NCI-H748 (cell line): ENCODE measurements around the gene RPL12.

Experiments
- DNase-seq: peaks from one replicate; lab custom pipeline; 2025; ENCODE audit not compliant: unreplicated experiment; lab: John Stamatoyannopoulos, UW

The RPL12 gene

DNA sequence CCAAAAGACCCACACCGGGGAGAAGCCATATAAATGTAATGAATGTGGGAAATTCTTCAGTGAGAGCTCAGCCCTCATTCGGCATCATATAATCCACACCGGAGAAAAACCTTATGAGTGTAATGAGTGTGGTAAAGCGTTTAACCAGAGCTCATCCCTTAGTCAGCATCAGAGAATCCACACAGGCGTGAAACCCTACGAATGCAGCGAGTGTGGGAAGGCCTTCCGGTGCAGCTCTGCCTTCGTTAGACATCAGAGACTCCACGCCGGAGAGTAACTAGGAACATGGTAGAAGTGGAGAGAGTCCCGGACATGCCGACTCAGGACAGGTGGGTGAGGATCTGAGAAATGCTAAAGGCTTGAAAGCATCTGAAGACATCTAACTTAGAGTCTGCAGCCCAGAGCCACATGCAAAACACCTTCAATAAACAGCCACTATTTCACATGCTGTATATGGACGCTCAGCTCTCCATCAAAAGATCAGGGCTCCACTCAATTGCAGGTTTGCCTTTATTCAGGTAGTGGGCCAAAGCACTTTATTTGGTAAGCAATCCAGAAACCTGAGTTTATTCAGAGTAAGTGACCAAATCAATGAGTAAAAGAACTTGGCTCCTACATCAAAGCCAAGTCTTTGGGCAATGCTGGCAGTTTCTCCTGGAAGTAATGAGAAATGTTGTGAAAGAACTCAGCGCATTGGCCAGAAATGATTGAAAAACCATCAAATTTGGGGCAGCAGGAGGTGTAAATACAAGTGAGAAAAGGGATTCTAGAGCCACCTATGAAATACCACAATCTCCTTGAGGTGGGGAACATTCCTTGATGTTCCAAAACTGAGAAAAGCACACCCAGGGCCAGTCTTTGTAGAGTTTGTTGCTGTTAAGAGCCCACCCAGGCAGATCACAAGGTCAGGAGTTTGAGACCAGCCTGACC lies 6.0 kb downstream of the RPL12 start:
- DNase-seq: no peak

DNA sequence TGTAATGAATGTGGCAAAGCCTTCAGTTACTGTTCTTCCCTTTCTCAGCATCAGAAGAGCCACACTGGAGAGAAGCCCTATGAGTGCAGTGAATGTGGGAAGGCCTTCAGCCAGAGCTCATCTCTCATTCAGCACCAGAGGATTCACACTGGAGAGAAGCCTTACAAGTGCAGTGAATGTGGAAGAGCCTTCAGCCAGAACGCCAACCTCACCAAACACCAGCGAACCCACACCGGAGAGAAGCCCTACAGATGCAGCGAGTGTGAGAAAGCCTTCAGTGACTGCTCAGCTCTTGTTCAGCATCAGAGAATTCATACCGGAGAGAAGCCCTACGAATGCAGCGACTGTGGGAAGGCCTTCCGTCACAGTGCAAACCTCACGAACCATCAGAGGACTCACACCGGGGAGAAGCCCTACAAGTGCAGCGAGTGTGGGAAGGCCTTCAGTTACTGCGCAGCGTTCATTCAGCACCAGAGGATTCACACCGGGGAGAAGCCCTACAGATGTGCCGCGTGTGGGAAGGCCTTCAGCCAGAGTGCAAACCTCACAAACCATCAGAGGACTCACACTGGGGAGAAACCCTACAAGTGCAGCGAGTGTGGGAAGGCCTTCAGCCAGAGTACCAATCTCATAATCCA lies 6.8 kb downstream of the RPL12 start:
- DNase-seq: no peak

DNA sequence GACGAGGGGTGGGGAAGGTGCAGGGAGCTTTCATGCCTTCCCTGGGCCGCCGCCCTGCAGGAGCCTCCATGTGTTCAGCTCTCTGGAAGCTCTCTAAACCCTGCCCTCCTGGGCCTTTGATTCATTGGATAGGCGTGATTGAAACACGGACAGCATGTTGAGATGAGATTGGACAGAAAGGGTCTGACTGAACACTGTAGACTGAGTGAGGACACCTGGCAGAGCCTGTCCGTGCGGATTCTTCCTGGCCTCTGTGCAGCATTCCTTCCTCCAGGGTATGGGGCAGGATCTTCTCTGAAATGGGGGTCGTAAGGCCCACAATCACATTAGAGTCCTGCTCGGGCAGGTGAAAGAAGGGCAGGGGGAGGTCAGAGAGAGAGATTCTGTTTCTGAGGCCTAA lies 12.8 kb downstream of the RPL12 start:
- DNase-seq: no peak

DNA sequence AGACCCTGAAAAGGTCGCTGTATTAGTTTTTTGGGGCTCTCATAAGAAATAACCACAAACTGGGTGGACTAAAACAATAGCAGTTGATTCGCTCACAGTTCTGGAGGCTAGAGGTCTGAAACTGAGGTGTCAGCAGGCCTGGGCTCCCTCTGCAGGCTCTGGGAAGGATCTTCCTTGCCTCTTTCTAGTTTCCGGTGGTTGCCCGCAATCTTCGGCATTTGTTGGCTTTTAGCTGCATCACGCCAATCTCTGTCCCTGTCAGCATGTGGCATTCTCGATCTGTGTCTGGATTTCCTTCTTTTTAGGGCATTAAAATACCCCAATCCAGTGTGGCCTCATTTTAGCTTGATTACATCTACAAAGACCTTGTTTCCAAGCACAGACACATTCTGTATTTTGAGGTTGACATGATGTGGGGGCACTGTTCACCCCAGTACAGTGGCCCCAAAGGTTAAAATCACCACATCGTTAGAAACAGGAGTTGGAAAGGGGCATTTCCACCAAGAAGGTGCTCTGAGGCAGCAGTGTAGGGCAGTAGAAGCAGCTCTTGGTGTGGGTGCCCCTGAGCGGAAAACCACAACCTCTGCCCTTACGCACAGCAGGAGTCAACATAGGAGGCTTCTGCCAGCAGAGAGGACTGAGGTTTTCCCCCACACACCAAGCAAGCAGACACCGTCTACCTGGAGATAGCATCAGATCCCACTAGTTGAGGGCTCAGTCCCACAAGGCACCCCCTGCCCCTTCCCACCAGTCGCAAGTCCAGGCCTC lies 13.5 kb downstream of the RPL12 start:
- DNase-seq: no peak

DNA sequence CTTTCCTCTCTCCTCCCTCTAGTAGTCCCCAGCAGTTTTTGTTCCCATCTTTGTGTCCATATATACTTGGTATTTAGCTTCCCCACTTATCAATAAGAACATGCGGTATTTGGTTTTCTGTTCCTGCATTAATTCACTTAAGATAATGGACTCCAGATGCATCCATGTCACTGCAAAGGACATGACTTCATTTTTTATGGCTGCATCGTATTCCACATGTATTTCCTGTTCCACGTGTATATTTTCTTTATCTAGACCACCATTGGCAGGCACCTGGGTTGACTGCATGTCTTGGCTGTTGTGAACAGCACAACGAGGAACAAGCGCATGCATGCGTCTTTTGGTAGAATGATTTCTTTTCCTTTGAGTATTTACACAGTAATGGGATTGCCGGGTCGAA lies 20.8 kb downstream of the RPL12 start:
- no peak for DNase-seq

DNA sequence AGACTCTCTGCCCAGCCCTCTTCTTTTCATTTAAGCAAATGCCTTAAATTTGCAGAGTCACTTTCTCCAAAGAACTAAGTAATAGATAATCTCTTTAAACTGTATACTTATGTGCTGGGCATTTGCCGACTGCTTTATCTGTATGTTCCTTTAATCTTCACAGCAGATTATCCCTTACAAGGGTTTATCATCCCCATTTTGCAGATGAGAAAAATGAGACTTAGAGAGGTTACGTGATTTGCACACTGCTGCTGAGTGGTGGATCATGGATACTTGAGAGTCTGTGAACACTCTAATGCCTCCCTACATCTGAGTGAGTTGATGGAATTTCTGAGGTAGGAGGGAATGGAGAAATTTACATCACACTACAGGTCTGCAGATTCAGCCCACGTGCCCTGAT lies 22.9 kb downstream of the RPL12 start:
- DNase-seq: no peak

DNA sequence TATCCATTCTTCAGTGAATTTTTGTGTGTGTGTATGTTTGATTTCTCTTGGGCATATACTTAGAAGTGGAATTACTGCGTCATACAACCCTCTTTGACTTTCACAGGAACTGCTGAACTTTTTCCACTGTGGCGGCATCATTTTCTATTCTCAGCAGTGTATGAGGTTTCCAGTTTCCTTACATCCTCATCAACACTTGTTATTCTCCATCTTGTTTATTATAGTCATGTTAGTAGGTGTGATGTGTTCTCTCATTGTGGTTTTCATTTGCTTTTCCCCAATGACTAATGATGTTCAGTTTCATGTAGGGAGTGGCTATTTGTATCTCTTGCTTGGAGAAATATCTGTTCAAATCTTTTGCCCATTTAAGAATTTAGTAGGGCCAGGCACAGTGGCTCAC lies 24.4 kb downstream of the RPL12 start:
- no peak for DNase-seq

DNA sequence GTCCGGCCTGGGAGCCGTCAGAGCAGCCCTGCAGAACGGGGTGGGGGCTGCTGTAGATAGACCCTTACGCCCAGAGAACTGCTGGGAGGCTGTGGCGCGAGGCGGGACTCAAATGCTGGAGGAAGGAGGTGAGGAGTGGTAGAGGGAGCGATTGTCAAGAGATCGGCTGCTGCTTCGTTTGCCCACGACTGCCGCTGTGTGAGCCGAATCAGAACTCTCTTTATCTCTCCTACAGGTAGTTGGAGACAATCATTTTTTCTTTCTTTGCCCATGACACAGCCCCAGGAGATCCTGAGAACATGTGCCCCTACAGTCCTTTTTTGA lies 26.6 kb downstream of the RPL12 start:
- DNase-seq: peak; percentile 45

DNA sequence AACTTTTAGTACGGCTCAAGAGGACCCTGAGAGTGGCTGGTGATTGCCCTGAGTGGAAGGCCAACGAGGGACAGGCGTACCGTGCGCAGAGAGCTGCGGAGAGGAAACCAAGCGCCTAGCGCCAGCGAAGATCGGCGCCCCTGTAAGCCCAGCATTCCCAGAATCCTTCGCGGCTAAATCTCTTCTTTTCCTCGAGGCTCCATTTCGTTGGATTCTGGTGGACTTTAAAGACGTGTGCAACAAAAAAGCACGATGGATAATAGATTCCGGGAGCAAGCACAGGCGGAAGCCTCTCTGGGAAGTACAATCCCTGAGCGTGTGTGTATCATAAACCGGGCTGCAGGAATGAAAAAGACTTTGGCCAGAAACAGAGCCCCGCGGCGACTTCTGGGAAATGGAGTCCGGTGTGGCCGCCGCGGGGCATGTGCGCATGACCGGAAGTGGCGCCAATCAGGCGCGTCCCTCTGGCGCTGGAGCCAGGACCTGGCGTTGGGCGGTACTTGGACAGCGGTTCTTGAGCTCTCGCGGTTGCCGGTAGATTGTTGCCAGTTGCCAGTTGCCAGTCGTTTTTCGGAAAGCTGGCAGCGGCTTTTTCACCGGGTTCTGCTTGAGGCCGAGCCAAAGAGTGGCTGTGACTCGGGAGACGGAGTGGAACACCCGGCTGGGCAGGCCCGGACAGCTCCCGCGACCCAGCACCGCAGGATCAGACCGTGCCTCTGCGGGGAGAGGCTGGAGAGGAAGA lies 27.1 kb downstream of the RPL12 start, which contains the start of gene ZNF79:
ZNF79 (plus strand) TSS at position 449 of the 742 bp plus-strand sequence. CDS start 406 bp downstream, outside the sequence.
- peak; percentile 91 for DNase-seq

DNA sequence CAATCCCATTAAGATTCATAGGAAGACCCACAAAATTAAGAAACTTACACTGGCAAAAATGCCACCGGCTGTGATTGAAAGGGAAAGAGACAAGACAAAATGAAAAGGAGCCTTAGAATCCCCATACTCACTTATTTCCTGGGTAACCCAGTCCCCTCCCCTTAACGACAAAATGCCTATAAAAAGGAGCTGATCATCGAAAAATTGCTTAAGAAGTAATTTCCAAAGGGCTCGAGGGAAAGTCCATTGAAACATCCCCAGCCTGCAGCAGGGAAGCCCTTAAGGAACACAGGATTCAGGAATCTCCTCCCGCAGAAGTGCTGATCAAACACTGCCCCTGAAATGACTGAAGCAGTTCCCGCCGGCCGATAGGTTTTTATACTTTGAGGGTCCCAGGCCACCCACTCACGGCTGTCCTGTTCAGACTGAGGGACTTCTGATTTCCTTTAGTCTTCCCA lies 27.7 kb downstream of the RPL12 start:
- no peak for DNase-seq

DNA sequence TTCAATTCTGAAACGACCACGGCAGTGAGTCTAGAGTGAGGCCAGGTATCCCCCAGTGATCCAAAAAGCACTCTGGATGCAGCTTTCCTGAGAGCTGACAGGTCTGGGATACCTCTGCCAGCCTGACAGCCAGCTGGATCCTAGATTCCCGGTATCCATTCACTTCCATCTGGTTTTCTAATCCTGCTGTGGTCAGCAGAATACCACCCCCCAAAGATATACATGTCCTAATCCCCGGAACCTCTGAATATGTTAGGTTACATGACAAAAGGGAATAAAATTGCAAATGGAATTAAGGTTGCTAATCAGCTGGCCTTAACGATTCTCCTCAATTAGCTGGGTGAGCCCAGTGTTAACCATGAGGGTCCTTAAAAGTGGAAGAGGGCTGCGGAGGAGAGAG lies 28.4 kb downstream of the RPL12 start:
- DNase-seq: no peak

DNA sequence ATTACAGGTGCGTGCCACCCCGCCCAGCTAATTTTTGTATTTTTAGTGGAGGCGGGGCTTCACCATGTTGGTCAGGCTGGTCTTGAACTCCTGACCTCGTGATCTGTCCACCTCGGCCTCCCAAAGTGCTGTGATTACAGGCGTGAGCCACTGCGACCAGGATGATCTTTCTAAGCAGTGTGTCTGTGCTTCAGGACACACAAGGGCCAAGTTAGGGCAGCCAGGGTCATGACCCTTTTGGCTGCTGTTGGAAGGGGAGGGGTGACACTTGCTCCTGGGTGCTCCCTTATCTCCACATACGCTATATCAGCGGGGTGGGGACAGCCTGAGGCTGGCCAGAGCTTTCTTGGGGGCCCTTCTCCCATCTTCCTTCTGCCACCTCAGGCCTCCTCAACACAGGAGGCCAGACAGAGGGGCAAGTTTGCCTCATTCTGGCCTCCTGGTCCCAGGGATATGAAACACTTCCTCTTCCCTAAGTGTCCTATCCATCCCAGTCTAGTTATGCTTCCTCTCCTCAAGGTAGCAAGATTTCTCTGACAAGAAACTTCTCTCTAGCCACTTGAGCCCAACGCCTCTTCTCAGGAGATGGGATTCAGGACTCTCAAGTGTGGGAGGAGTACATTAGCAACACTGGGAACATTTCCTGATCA lies 28.9 kb downstream of the RPL12 start:
- DNase-seq: no peak

DNA sequence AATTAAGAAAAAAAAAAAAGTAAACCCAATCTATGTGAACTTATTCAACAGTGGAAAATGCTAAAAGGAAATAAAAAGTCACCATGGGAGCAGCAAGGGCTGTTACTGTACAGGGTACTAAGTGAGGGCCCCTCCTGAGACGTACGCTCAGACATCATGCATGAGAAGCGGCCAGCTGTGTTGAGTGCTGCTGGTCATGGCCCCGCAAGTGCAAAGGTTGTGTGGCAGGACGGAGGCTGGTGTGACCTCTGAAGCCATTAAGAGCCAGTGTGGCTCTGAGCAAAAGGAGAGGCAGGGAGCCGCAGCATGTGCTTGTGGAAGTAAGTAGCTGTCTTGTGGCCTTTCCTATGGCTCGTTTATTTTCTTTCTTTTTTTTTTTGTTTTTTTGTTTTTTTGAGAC lies 30.1 kb downstream of the RPL12 start:
- no peak for DNase-seq

DNA sequence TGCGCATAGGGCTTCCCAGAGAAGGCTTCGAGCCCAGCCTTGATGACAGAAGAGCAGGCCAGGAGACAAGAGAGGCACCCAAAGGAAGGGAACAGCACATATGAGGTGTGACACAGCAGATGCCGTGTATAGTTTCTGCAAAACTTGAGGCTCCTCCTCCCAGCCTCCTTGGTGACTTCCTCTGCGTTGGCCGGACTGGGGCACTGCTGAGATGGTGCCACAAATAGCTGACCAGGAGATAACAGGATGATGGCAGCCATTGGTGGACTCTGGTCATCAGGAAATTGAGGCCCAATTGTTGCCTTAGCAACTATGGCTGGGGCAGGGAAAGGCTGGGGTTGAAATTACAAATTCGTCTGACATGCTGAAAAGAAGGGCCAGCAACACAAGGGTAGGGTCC lies 31.9 kb downstream of the RPL12 start:
- DNase-seq: no peak

DNA sequence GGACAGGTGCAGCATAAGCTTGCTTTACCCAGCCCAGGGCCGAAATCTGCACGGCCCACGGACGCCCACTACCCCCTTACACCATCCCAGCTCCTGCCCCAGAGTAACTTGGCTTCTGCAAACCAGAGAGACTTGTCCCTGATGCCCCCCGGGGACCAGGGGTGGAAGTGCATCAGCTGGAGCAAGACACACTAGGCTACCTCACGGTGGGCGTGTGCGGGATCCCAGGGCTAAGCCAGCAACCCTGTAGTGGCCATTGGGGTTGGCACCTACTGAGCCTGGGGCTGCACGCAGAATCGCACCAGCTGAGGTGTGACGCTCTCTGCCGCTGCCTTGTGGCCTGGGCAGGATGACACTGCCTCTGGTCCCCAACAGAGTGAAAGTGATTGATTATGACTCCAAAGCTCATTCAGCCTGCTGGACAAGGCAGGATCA lies 33.2 kb downstream of the RPL12 start:
- peak; percentile 63 for DNase-seq

DNA sequence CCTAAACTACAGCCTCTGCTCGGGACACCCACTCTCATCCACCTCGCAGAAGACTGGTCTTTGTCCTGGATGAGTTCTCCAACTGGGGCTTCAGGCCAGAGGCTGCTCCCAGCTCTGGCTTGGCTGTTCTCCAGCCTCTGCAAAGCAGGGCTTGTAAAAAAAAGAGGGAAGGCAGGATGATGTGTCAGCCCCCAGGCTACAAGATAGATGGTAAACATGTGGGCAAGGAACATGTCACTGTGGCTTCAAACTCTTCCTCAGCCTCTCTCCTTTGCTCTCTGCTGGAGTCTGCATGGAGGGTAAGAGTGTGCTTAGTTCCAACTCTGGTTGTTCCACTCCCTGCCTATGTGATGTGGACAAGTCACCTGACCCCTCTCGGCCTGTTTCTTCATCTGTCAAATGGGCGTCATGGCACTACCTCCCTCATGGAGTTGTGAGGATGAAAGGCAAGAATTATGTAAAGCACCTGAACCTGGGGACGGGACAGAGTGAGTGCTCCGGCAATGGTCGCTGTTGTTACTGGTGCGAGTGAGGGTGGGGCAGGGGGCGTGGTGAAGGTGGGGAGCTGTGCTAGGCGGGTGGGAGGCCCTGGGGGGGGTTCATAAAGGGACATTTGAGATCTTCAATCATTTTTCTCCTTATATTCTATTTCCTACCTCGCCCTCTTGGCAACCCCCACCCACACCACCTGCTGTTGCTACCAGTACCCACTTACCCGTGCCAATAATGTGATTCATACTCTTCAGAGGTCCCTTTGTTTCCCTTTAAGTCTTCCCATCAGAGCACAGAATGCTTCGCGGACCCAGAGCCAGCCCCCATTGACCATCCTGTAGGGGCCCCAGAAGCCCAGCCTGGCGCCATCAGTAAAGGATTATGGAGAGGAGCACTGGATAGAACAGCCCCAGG lies 33.8 kb downstream of the RPL12 start:
- peak; percentile 46 for DNase-seq

DNA sequence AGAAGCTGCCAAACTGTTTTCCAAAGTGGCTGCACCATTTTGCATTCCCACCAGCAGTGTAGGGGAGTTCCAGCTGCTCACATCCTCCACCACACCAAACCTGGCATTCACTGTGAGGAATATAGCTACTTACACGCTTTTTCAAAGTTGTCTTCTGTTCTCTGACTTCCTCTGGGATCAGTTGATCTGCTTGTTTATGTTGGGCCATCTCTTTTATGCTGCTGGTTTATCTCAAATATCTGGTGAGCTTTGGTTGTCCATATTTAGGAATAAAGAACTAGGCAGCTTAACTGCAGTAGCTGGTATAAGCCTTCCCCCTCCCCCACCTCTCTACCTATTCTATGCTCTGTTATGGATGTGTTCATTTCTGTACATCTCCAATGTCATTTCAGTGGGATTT lies 35.5 kb downstream of the RPL12 start:
- DNase-seq: no peak

DNA sequence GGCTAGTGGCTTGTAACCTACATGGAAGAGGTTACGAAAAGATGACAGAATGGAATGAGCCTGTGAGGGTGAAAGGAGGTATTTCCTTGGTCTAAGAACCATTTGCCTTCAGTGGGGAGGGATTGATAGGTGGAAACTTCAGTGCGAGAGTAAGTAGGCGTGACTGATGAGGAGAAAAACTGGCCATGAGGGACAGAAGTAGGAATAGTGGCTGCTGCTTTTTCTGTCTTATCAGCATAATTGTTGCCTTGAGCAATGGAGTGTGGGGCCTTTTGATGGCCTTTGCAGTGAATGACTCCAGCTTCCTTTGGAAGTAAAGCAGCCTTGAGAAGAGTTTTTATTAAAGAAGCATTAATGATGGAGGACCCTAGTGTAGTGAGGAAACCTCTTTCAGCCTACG lies 36.1 kb downstream of the RPL12 start:
- DNase-seq: no peak

DNA sequence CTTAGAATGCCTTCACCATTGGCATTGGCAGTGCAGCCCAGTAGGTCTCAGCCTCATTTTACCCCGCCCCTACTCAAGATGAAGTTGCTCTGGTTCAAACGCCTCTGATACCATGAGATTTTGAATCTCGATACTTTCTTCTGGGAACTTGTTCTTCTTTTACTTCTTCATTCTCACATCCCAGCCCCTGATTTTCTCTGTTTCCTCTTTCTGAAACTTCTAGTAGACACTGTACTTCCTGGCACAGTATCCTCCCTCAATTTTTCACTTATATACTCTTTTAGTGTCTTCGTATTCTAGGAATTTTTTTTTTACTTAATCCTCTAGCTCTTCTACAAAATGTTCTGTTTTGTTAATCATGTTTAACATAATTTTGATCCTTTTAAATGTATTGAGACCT lies 40.1 kb downstream of the RPL12 start:
- no peak for DNase-seq

DNA sequence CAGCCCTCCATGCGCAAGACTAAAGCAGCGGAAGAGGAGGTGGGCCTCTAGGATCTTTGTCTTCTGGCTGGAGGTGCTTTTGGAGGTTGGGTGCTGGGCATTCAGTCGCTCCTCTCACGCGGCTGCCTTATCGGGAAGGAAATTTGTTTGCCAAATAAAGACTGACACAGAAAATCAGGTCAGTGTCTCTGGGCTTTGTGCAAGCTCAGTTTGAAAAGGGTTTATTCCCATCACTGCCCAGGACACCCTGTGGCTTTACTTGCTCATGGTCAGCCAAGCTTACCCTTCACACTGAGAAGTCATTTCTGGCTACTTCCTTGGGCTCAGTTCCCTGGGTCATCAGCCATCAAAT lies 43.7 kb downstream of the RPL12 start:
- no peak for DNase-seq
